Measurements from ENCODE around the gene RGS9BP.

Gene RGS9BP

DNA sequence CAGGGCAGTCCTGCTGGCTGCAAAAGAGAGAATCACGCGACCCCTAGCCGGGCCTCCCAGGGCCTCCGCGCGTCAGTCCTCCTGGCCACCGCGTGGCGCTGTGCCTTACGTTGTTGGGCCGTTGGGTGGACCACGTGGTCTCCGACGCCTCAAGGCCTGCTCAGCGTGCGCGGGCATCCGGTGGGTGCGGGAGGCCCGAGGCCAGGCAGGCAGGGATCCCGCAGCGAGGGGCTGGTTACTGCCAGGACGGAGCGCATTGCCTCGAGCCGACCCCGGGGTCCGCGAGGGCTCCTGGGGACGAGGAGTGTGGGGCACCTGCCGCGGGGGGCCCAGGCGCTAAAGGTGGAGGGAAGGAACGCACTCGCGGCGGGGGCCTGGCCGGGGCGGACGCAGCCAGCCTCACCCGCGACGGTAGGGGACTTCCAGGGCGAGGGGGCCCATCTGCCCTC lies 44.0 kb downstream of the RGS9BP start, which contains the start of gene TDRD12:
Gene TDRD12 (plus strand): TSS at position 157 of the 449 bp plus-strand sequence. CDS start 306 bp downstream, outside the sequence.
- POLR2A ChIA-PET, result no interaction called here
- TF ChIP-seq, protein P1, sequence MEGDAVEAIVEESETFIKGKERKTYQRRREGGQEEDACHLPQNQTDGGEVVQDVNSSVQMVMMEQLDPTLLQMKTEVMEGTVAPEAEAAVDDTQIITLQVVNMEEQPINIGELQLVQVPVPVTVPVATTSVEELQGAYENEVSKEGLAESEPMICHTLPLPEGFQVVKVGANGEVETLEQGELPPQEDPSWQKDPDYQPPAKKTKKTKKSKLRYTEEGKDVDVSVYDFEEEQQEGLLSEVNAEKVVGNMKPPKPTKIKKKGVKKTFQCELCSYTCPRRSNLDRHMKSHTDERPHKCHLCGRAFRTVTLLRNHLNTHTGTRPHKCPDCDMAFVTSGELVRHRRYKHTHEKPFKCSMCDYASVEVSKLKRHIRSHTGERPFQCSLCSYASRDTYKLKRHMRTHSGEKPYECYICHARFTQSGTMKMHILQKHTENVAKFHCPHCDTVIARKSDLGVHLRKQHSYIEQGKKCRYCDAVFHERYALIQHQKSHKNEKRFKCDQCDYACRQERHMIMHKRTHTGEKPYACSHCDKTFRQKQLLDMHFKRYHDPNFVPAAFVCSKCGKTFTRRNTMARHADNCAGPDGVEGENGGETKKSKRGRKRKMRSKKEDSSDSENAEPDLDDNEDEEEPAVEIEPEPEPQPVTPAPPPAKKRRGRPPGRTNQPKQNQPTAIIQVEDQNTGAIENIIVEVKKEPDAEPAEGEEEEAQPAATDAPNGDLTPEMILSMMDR (IDR thresholded peaks at IDR 0.05; ENCODE audit: insufficient read depth, low read length, missing control alignments), result no peak
- no peak within 1 kb of the TSS for H3K4me3 ChIP-seq (ENCODE audit: low read depth, low read length)
- DNase-seq (ENCODE audit: low read depth, low spot score), result no peak
- CTCF ChIA-PET, result no interaction called here

DNA sequence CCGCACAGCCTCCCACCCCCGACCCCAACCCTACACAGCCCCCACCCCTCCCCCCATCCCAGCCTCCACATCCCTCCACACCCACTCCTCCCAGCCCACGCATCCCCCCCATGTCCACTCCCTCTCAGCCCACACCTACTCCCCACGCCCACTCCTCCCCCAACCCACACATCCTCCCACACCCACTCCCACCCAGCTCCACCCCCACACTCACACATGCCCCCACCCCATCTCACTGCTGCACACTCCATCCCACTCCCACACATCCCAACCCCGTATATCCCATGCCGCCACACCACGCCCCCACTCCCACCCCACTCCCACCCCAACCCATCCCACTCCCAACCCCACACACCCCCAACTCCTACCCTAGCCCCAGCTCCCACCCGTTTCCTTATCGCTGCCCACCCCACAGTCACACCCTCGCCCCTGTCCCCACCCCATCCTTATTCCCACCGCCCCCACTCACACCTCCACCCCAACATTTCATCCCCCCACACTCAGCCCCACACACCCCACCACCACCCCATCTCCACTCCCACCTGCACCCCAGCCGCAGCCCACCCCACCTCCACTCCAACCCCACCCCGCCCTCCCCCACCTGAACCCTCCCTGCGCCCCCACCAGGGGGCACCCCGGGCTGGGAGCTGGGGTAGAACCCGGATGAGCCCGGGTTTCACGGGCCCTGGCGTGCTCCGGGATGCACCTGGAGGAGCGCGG lies 44.7 kb downstream of the RGS9BP start:
- no peak for DNase-seq (ENCODE audit: low read depth, low spot score)
- H3K4me3 ChIP-seq (ENCODE audit: low read depth, low read length), result no peak overlapping the region
- POLR2A ChIA-PET, result no interaction called here
- TF ChIP-seq, protein P1 (IDR thresholded peaks at IDR 0.05; ENCODE audit: insufficient read depth, low read length, missing control alignments), result no peak
- CTCF ChIA-PET, result no interaction called here

DNA sequence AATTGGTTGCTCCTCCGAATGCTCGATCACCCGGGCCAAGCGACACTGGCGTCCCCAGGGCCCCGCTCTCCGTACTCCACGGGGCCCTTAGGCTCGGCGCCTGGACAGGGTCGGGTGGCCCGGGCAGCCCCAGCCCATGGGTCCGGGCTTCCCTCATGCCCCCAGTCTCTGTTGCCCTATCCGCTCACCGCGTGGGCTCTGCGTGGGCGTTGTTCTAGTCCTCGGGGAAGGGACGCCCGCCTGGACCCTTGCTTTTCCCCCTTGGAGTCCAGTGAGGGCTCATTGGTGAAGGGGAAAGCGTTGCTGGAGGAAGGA lies 45.2 kb downstream of the RGS9BP start:
- ChIA-PET CTCF (no interaction called here), POLR2A (no interaction called here)
- no peak for DNase-seq (ENCODE audit: low read depth, low spot score)
- no peak overlapping the region for H3K4me3 ChIP-seq (ENCODE audit: low read depth, low read length)
- TF ChIP-seq, protein P1 (IDR thresholded peaks at IDR 0.05; ENCODE audit: insufficient read depth, low read length, missing control alignments), result no peak
